Hepatocyte (in vitro differentiated cells): ENCODE data around the gene NMRAL1.

Experiments
- EZH2 ChIP-seq: fragments of 200-600 bp; sonication (generic); IDR thresholded peaks from 2 replicates; pipeline ENCODE4 v1.6.1; 2016; ENCODE audit warnings: antibody characterized with exemption, mild to moderate bottlenecking, borderline replicate concordance
- EZH2phosphoT487 ChIP-seq: fragments of 200-600 bp; sonication (generic); IDR thresholded peaks from one replicate; pipeline ENCODE4 v1.6.1; 2018; ENCODE audit warnings: antibody characterized with exemption, mild to moderate bottlenecking, low read depth, moderate library complexity; ENCODE audit not compliant: unreplicated experiment, severe bottlenecking
- TF ChIP-seq, protein P1 (sequence below): fragments of 200-600 bp; sonication (generic); IDR thresholded peaks from 2 replicates; pipeline ENCODE4 v1.5.1; 2016; ENCODE audit warnings: antibody characterized with exemption, mild to moderate bottlenecking; ENCODE audit not compliant: poor library complexity

DNA sequence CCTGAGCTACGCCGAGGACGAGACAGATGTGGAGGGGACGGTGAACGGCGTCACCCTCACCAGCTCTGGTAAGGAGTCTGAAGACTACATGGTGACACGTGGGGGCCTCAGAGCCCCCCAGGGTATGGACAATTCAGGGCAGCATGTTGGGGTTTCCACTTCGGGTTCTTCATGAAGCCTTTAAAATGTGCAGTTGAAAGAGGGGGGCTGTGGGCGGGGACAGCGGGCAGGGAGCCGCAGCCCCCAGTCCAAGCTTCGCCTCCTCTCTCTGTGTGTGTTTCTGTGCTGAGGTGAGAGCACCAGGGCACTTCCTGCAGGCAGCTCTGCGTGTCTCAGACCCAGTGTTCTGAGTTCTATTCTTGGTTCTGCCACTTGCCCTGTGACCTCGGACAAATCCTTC, 24.0 kb downstream of the NMRAL1 start:
- TF ChIP-seq, protein P1, sequence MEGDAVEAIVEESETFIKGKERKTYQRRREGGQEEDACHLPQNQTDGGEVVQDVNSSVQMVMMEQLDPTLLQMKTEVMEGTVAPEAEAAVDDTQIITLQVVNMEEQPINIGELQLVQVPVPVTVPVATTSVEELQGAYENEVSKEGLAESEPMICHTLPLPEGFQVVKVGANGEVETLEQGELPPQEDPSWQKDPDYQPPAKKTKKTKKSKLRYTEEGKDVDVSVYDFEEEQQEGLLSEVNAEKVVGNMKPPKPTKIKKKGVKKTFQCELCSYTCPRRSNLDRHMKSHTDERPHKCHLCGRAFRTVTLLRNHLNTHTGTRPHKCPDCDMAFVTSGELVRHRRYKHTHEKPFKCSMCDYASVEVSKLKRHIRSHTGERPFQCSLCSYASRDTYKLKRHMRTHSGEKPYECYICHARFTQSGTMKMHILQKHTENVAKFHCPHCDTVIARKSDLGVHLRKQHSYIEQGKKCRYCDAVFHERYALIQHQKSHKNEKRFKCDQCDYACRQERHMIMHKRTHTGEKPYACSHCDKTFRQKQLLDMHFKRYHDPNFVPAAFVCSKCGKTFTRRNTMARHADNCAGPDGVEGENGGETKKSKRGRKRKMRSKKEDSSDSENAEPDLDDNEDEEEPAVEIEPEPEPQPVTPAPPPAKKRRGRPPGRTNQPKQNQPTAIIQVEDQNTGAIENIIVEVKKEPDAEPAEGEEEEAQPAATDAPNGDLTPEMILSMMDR, result no peak
- TF ChIP-seq EZH2 (no peak), EZH2phosphoT487 (no peak)
